K562 treated with DMSO at 1 percent for 48 hours (cell line): ENCODE data around the gene MTURN. TPM values are rescaled to one million over a fixed set of nuclear protein-coding genes. Genes with fewer than 3 reads are reported as not detected.

Experiments
- total RNA-seq: library from RNA; unstranded; fragments of 300-600 nt; gene quantifications from 2 replicates; pipeline ENCODE4 v1.2.3, GENCODE V29; 2022; ENCODE audit warnings: low replicate concordance; ENCODE audit errors: extremely low read depth

Gene MTURN
- not detected in 2 replicates for total RNA-seq

GRCh38 chr7:30134611-30135300 lies at the start of gene MTURN:
Gene MTURN (plus strand): TSS chr7:30134986. CDS start chr7:30135137, 151 bp downstream.

Other genes with a start within 250 kb of the MTURN start
- not detected in 2 replicates for gene SCRN1, start 145.2 kb upstream of the MTURN start, total RNA-seq
- not detected in 2 replicates for gene FKBP14, start 108.3 kb upstream of the MTURN start, total RNA-seq
- gene PLEKHA8, start 106.6 kb upstream of the MTURN start, total RNA-seq, result not detected in 2 replicates
- not detected in 2 replicates for gene ZNRF2, start 149.6 kb downstream of the MTURN start, total RNA-seq